Neural progenitor cell (in vitro differentiated cells): ENCODE data around the gene C1QTNF7.

ENCODE experiments used
- CTCF ChIP-seq: fragments of 200-600 bp; sonication (generic); IDR thresholded peaks from 2 replicates; pipeline ENCODE4 v1.5.1; 2017; ENCODE audit warnings: antibody characterized with exemption, mild to moderate bottlenecking
- EZH2 ChIP-seq: fragments of 200-600 bp; sonication (generic); IDR thresholded peaks from 2 replicates; pipeline ENCODE4 v1.6.1; 2017; ENCODE audit warnings: antibody characterized with exemption, mild to moderate bottlenecking, moderate library complexity
- EZH2phosphoT487 ChIP-seq: fragments of 200-600 bp; sonication (generic); IDR thresholded peaks from 2 replicates; pipeline ENCODE4 v1.6.1; 2017; ENCODE audit warnings: antibody characterized with exemption

DNA sequence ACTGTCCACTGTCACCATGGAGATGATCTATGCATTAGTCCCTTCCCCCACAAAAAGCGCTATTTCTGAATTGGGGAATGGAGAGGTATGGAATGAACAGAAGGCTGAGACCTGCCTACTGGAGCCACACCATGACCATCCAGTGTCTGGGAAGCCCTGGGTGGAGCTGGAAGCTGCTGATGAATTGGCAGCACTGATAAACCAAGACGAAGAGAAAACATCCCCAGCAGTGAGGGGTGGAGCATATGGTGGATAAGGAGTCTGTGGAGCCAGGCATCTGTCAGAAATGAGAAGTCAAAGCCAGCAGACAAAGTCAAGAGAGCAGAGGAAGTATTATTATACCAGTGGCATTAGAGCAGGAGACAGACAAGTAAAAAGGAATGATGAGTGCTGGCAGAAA lies 55.0 kb downstream of the C1QTNF7 start:
- TF ChIP-seq CTCF (no peak), EZH2 (no peak), EZH2phosphoT487 (no peak)
